Duodenal mucosa (tissue), 2 donors: ENCODE measurements around the gene CRAT.

Experiments used
- H3K27ac ChIP-seq: one replicate; pipeline ENCODE4 v1.7.0; 2013; ENCODE audit warnings: low read depth, low read length
- H3K27me3 ChIP-seq, 2 donors: one replicate each; pipeline ENCODE4 v1.7.0; 2013; ENCODE audit warnings: low read length in 2 of 2, control low read depth in 1 of 2; ENCODE audit not compliant: insufficient read depth in 2 of 2, control insufficient read depth in 1 of 2
- H3K36me3 ChIP-seq, 2 donors: one replicate each; pipeline ENCODE4 v1.7.0; 2013; ENCODE audit warnings: low read length in 2 of 2, control low read depth in 1 of 2; ENCODE audit not compliant: insufficient read depth in 2 of 2, control insufficient read depth in 1 of 2
- H3K4me1 ChIP-seq, 2 donors: one replicate each; pipeline ENCODE4 v1.7.0; 2013; ENCODE audit warnings: low read length in 2 of 2, control low read depth in 1 of 2; ENCODE audit not compliant: insufficient read depth in 2 of 2, control insufficient read depth in 1 of 2
- H3K4me3 ChIP-seq, 2 donors: one replicate each; pipeline ENCODE4 v1.7.0; 2013; ENCODE audit warnings: low read length in 2 of 2, low read depth in 1 of 2
- H3K9ac ChIP-seq, 2 donors: one replicate each; pipeline ENCODE4 v1.7.0; 2013; ENCODE audit warnings: low read length in 2 of 2, low read depth in 1 of 2
- H3K9me3 ChIP-seq, 2 donors: one replicate each; pipeline ENCODE4 v1.7.0; 2013; ENCODE audit warnings: low read length in 2 of 2, control low read depth in 1 of 2; ENCODE audit not compliant: control insufficient read depth in 1 of 2

Gene CRAT

DNA sequence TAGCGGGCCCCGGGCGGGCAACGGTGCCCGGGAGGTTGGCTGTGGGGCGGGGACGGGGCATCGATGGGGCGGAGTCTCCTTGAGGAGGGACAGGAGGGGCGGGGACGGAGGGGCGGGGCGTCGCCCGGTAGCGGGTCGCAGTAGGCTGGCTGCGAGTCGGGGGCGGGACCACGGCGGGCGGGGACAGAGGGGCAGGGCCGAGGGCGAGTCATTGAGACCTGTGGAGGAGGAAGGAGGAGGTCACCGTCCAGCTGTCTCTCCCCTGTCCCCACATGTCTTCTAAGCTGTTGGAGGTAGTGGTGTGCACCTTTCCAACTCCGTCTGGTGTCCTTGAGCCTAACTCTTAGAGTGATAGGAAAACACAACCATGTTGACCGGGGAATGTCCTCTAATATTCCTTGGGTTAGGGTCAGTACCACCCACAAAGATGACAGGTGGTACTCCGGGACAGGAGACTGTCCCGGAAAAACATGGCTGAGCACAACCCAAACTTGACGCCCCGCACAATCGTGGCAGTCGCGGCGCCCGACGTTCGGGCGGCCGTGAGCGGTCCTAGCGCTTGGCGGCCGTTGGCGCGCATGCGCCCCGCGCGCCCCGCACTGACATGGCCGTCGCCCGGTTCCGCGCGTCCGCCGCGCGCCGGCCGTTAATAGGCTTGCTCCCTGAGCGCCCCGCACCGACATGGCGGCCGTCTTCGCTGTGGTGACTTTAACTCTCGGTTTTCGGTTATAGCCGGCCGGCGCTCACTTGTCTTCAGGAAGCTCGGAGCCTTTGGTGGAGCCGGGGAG lies at the start of gene CRAT, which contains the start of gene PTPA:
TSS of gene CRAT (minus strand) at position 54 of the 788 bp plus-strand sequence. CDS start 284 bp downstream, outside the sequence.
TSS of gene PTPA (plus strand) at position 676 of the 788 bp plus-strand sequence. CDS start 186 bp downstream, outside the sequence.
- Histone ChIP-seq H3K4me3 (peak within 1 kb of the TSS; percentile 82 to 88), H3K9ac (peak within 1 kb of the TSS; percentile 76 to 81), H3K27ac (peak within 1 kb of the TSS; percentile 88), H3K27me3 (no peaks in the 10 kb centered on the region), H3K9me3 (no peaks in the 10 kb centered on the region), H3K4me1 (peaks cover 29% of the 10 kb centered on the region in 2 donors), H3K36me3 (peaks cover 0 to 16% of the 10 kb centered on the region in 2 donors)

DNA sequence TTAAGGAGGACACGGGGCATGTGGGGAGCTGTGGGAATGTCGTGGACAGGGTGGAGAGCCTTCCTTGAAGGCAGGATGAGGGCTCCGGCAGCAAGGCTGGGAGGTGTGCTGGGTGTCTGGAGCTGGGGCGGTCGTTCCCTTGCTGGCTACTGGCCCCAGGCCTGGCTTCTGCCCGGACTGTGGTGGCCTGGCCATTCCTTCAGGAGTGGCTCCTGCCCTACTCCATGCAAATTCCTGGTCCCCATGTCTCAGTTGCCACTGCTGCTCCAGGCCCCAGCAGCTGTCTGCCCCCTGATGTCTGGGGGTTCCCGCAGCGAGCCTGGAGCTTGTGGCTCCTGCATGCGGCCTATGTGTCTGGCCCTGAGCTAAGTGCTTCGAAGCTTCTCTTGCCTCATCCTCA lies 45.6 kb upstream of the CRAT start:
- Histone ChIP-seq H3K27me3 (no peaks in the 10 kb centered on the region), H3K36me3 (peaks cover 0 to 9% of the 10 kb centered on the region in 2 donors), H3K4me3 (no peak overlapping the region), H3K9me3 (no peaks in the 10 kb centered on the region), H3K9ac (no peak overlapping the region), H3K4me1 (no peaks in the 10 kb centered on the region), H3K27ac (no peak overlapping the region)

DNA sequence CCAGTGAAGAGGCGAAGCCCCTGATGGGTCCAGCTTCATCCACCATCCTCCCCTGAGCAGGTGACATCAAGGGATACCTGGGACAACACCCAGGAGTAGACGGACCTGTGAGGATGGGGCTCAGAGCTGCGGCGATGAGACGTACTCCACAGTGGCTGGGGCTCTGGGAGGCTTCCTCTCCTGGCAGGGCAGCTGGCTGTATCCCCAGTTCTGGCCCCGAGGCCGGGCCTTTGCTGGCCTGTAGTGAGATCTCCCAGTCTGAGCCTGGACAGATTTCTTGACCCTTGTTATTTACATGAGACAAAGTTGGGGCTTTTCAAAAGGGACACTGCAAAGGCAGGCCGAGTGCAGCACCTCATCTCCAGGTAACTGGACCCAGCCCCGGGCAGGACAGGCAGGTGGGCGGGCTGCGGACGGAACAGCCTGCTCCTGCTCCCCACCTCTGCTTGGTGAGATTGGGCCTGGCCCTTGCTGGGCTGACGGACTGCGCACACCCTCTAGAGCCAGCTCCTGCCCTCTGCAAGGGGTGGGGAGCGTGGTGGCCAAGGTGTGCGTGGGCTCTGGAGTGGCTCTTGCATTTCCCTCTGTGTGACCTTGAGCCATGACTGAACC lies 44.4 kb upstream of the CRAT start:
- H3K9me3 ChIP-seq = no peaks in the 10 kb centered on the region
- no peaks in the 10 kb centered on the region for H3K27me3 ChIP-seq
- H3K9ac ChIP-seq = no peak overlapping the region
- no peaks in the 10 kb centered on the region for H3K4me1 ChIP-seq
- H3K4me3 ChIP-seq = no peak overlapping the region
- H3K36me3 ChIP-seq = peaks cover 0 to 13% of the 10 kb centered on the region in 2 donors
- no peak overlapping the region for H3K27ac ChIP-seq

GRCh38 chr9:129151469-129151868 lies 40.9 kb upstream of the CRAT start:
- H3K27me3 ChIP-seq = no peaks in the 10 kb centered on the region
- H3K9ac ChIP-seq = no peak overlapping the region
- peaks cover 0 to 2% of the 10 kb centered on the region in 2 donors for H3K4me1 ChIP-seq
- H3K36me3 ChIP-seq = peaks cover 12 to 28% of the 10 kb centered on the region in 2 donors
- H3K4me3 ChIP-seq = no peak overlapping the region
- no peak overlapping the region for H3K27ac ChIP-seq
- H3K9me3 ChIP-seq = no peaks in the 10 kb centered on the region

DNA sequence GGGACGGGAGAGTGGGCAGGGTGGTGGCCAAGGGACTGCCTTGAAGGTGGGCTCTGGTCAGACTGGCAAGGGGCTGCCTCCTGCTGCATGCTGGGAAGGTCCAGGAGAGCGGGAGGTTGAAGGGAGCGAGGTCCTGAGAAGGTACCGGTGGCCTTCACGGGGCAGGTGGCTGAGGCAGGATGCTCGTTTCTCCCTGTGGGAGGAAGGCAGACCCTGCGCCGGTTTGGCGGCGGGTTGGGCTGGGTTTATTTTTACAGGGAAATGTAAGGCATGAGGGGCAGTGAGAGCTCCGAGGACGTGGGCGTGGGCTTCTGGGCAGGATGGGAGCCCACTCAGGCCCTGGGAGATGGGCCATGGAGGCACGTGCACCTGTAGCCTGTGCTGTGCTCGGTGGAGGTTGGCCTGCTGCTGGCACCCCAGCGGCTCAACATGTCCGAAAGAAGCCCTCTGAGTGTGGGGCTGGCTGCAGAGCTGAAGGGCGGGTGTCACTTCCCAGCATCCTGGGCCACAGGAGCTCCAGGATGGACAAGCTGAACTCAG lies 40.1 kb upstream of the CRAT start:
- peaks cover 3 to 8% of the 10 kb centered on the region in 2 donors for H3K4me1 ChIP-seq
- no peak overlapping the region for H3K27ac ChIP-seq
- H3K36me3 ChIP-seq = peaks cover 12 to 28% of the 10 kb centered on the region in 2 donors

DNA sequence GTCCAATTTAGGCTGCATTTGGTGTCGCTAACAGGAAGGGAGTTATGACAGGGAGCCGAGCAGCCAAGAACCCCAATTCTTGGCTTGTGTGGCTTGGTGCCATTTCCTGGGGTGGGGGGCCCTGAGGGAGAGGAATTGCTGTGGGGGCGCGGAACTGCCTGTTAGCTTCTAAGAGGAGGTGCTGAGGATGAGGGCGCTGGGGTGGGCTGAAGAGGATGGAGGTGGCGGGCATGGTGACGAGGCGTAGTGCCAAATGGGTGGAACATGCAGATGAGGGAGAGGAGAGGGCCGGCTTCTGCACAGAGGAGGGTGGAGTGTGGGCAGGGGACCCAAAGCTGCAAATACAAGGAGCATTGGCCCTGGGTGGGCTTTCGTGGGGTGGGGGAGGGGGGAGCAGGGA lies 39.5 kb upstream of the CRAT start:
- H3K27ac ChIP-seq = no peak overlapping the region
- H3K36me3 ChIP-seq = peaks cover 12 to 24% of the 10 kb centered on the region in 2 donors
- no peaks in the 10 kb centered on the region for H3K9me3 ChIP-seq
- peaks cover 9 to 14% of the 10 kb centered on the region in 2 donors for H3K4me1 ChIP-seq
- H3K9ac ChIP-seq = no peak overlapping the region
- H3K4me3 ChIP-seq = no peak overlapping the region
- no peaks in the 10 kb centered on the region for H3K27me3 ChIP-seq

More for the DNA sequence above, 40.1 kb upstream of the CRAT start:
- Histone ChIP-seq H3K9ac (no peak overlapping the region), H3K9me3 (no peaks in the 10 kb centered on the region), H3K4me3 (no peak overlapping the region), H3K27me3 (no peaks in the 10 kb centered on the region)

DNA sequence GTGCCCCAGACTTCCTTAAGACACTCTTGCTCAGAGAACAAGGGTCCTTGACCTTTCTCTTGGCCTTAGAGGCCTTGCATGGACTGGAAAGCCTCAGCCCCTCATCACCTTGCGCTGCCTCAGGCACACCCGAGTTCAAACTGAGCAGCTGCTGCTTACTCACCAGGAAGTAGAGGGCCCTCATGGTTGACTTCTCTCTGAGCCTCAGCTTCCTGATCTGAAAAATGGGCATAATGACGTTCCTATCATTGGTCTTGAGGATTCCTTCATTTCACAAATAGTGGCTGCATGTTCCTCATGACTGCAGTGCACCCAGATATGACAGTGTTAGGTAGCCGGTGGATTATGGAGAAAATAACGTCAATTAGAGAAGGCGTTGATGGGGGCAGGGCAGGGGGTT lies 38.8 kb upstream of the CRAT start:
- H3K27ac ChIP-seq = no peak overlapping the region
- no peaks in the 10 kb centered on the region for H3K9me3 ChIP-seq
- H3K27me3 ChIP-seq = no peaks in the 10 kb centered on the region
- no peak overlapping the region for H3K4me3 ChIP-seq
- H3K4me1 ChIP-seq = peaks cover 10 to 16% of the 10 kb centered on the region in 2 donors
- H3K36me3 ChIP-seq = peaks cover 12 to 23% of the 10 kb centered on the region in 2 donors
- no peak overlapping the region for H3K9ac ChIP-seq

- Histone ChIP-seq H3K4me3 (no peak overlapping the region), H3K4me1 (peaks cover 10 to 20% of the 10 kb centered on the region in 2 donors), H3K27me3 (no peaks in the 10 kb centered on the region), H3K9ac (no peak overlapping the region), H3K36me3 (peaks cover 12 to 30% of the 10 kb centered on the region in 2 donors), H3K27ac (no peak overlapping the region), H3K9me3 (no peaks in the 10 kb centered on the region)
These were observed 38.0 kb upstream of the CRAT start for GRCh38 chr9:129148463-129149204.

- Histone ChIP-seq H3K9ac (peak overlapping the region in 1 of 2 donors; percentile 45), H3K4me3 (no peak overlapping the region), H3K36me3 (peaks cover 15 to 28% of the 10 kb centered on the region in 2 donors)
These were observed 35.9 kb upstream of the CRAT start for GRCh38 chr9:129146441-129146941.

More at GRCh38 chr9:129146441-129146941, 35.9 kb upstream of the CRAT start:
- peaks cover 26 to 40% of the 10 kb centered on the region in 2 donors for H3K4me1 ChIP-seq
- no peaks in the 10 kb centered on the region for H3K27me3 ChIP-seq
- H3K27ac ChIP-seq = peak overlapping the region; percentile 33
- no peaks in the 10 kb centered on the region for H3K9me3 ChIP-seq
